ENCODE measurements around the gene DUSP19. TPM values are rescaled to one million over a fixed set of nuclear protein-coding genes. Genes with fewer than 3 reads are reported as not detected.

DUSP19 gene
- total RNA-seq, 1 experiment from 2014 or later: 3.6 TPM

DNA sequence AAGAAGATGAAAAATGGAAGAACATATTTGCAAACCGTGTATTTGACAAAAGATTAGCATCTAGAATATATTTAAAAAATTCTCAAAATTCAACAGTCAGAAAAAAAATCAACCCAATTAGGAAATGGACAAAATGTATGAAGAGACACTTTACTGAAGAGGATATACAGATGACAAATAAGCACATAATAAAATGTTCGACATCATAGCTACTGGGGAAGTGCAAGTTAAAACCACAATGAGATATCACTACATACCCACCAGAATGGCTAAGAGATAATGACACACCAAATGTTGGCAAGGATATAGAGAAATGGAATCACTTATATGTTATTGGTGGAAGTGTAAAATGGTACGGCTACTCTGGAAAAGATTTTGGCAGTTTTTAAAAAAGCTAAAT is 34.0 kb downstream of the DUSP19 start:
- Mint-ChIP-seq H3K27ac (ENCODE audit: unreplicated experiment) (no peak overlapping the region), H3K4me1 (ENCODE audit: low read depth, unreplicated experiment) (no peaks in the 10 kb centered on the region), H3K4me3 (ENCODE audit: unreplicated experiment) (no peak overlapping the region), H3K9me3 (ENCODE audit: unreplicated experiment) (no peaks in the 10 kb centered on the region), H3K27me3 (ENCODE audit: insufficient read depth, unreplicated experiment) (no peaks in the 10 kb centered on the region), H3K36me3 (ENCODE audit: insufficient read depth, unreplicated experiment) (no peaks in the 10 kb centered on the region)
- Histone ChIP-seq H3K9me3 (no peaks in the 10 kb centered on the region), H3K4me3 (ENCODE audit: low read depth, low read length) (no peak overlapping the region), H3K27me3 (replicated peaks; ENCODE audit: control insufficient read depth, insufficient read depth, low read length) (no peaks in the 10 kb centered on the region), H3K4me1 (no peaks in the 10 kb centered on the region), H3K36me3 (ENCODE audit: control insufficient read depth, insufficient read depth, low read length) (no peaks in the 10 kb centered on the region)
- CTCF ChIA-PET: no interaction called here
- POLR2A ChIA-PET: no interaction called here
- TF ChIP-seq, protein P1, sequence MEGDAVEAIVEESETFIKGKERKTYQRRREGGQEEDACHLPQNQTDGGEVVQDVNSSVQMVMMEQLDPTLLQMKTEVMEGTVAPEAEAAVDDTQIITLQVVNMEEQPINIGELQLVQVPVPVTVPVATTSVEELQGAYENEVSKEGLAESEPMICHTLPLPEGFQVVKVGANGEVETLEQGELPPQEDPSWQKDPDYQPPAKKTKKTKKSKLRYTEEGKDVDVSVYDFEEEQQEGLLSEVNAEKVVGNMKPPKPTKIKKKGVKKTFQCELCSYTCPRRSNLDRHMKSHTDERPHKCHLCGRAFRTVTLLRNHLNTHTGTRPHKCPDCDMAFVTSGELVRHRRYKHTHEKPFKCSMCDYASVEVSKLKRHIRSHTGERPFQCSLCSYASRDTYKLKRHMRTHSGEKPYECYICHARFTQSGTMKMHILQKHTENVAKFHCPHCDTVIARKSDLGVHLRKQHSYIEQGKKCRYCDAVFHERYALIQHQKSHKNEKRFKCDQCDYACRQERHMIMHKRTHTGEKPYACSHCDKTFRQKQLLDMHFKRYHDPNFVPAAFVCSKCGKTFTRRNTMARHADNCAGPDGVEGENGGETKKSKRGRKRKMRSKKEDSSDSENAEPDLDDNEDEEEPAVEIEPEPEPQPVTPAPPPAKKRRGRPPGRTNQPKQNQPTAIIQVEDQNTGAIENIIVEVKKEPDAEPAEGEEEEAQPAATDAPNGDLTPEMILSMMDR (IDR thresholded peaks at IDR 0.05; ENCODE audit: insufficient read depth in 1 of 2, low read depth in 1 of 2, low read length in 1 of 2, severe bottlenecking in 1 of 2, unreplicated experiment in 1 of 2): no peak
- no peak for DNase-seq
- intact Hi-C loops (cut with micrococcal nuclease; ENCODE audit: unreplicated experiment): no loop called here
- no TSS peak for BruUV-seq (replicated peaks)

DNA sequence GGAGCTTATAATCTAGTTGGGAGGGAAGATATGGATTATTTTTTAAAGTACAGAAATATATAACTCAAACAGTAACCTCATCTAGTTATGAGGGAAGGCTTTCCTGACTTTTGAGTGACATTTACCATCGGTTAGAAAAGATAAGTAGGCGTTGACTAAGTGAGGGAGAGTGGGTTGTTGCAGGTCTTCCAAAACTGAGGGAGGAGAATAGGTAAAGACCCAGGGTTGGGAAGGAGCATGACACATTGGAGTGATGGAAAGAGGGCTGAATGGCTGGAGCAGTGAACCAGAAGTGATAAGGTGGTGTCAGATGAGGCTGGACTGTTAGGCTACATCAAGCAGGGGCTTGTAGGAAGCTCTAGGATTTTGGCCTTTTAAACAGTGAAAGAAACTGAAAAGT is 35.1 kb downstream of the DUSP19 start:
- Histone ChIP-seq H3K4me1 (no peaks in the 10 kb centered on the region), H3K27me3 (replicated peaks; ENCODE audit: control insufficient read depth, insufficient read depth, low read length) (no peaks in the 10 kb centered on the region), H3K36me3 (ENCODE audit: control insufficient read depth, insufficient read depth, low read length) (no peaks in the 10 kb centered on the region), H3K9me3 (no peaks in the 10 kb centered on the region), H3K4me3 (ENCODE audit: low read depth, low read length) (no peak overlapping the region)
- Mint-ChIP-seq H3K4me3 (ENCODE audit: unreplicated experiment) (no peak overlapping the region), H3K4me1 (ENCODE audit: low read depth, unreplicated experiment) (no peaks in the 10 kb centered on the region), H3K27me3 (ENCODE audit: insufficient read depth, unreplicated experiment) (no peaks in the 10 kb centered on the region), H3K9me3 (ENCODE audit: unreplicated experiment) (no peaks in the 10 kb centered on the region), H3K36me3 (ENCODE audit: insufficient read depth, unreplicated experiment) (no peaks in the 10 kb centered on the region), H3K27ac (ENCODE audit: unreplicated experiment) (no peak overlapping the region)
- intact Hi-C loops (cut with micrococcal nuclease; ENCODE audit: unreplicated experiment): no loop called here
- POLR2A ChIA-PET: no interaction called here
- no TSS peak for BruUV-seq (replicated peaks)
- TF ChIP-seq, protein P1 (IDR thresholded peaks at IDR 0.05; ENCODE audit: insufficient read depth in 1 of 2, low read depth in 1 of 2, low read length in 1 of 2, severe bottlenecking in 1 of 2, unreplicated experiment in 1 of 2): no peak
- DNase-seq: no peak
- CTCF ChIA-PET: no interaction called here

DNA sequence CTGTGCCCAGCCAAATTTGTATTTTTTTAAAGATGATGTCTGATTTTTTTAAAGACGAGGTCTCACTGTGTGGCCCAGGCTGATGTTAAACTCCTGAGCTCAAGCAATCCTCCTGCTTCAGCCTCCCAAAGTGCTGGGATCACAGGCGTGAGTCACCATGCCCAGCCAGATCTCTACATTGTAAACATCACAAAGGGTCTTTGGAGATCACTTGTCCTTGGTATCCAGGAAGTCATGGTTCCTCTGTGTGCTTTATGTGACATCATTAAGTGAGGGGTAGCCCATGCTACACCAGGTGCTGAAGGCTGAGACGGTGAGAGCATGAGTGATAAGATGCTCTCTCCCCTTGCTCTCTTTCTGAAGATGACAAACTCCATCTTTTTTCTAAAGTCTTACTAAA is 38.7 kb downstream of the DUSP19 start:
- H3K9me3 ChIP-seq: no peaks in the 10 kb centered on the region
- no TSS peak for BruUV-seq (replicated peaks)
- CTCF ChIA-PET: no interaction called here

More for the DNA sequence above, 38.7 kb downstream of the DUSP19 start:
- no peak for DNase-seq
- no peaks in the 10 kb centered on the region for H3K27me3 Mint-ChIP-seq (ENCODE audit: insufficient read depth, unreplicated experiment)
- no peak overlapping the region for H3K4me3 Mint-ChIP-seq (ENCODE audit: unreplicated experiment)
- H3K27me3 ChIP-seq (replicated peaks; ENCODE audit: control insufficient read depth, insufficient read depth, low read length): no peaks in the 10 kb centered on the region
- intact Hi-C loops (cut with micrococcal nuclease; ENCODE audit: unreplicated experiment): no loop called here
- no peaks in the 10 kb centered on the region for H3K4me1 Mint-ChIP-seq (ENCODE audit: low read depth, unreplicated experiment)
- no peaks in the 10 kb centered on the region for H3K36me3 ChIP-seq (ENCODE audit: control insufficient read depth, insufficient read depth, low read length)
- H3K9me3 Mint-ChIP-seq (ENCODE audit: unreplicated experiment): no peaks in the 10 kb centered on the region
- H3K4me3 ChIP-seq (ENCODE audit: low read depth, low read length): no peak overlapping the region
- no peaks in the 10 kb centered on the region for H3K36me3 Mint-ChIP-seq (ENCODE audit: insufficient read depth, unreplicated experiment)
- H3K27ac Mint-ChIP-seq (ENCODE audit: unreplicated experiment): no peak overlapping the region
- H3K4me1 ChIP-seq: no peaks in the 10 kb centered on the region
- TF ChIP-seq, protein P1 (IDR thresholded peaks at IDR 0.05; ENCODE audit: insufficient read depth in 1 of 2, low read depth in 1 of 2, low read length in 1 of 2, severe bottlenecking in 1 of 2, unreplicated experiment in 1 of 2): no peak
- POLR2A ChIA-PET: no interaction called here
